Sigmoid colon (tissue), 7 donors: Measurements from ENCODE around the gene SMYD3. TPM values are rescaled to one million over a fixed set of nuclear protein-coding genes. Genes with fewer than 3 reads are reported as not detected.

Source experiments
- DNase-seq: peaks from one replicate; pipeline ENCODE4 v3.0.0-alpha.2; 2019
- H3K27ac ChIP-seq, 4 donors: fragments of 200-600 bp; sonication (generic); one replicate each; pipeline ENCODE4 v1.5.1; 2016 to 2019; ENCODE audit warnings: mild to moderate bottlenecking in 1 of 4
- H3K27me3 ChIP-seq, 3 donors: fragments of 200-600 bp; sonication (generic); one replicate each; pipeline ENCODE4 v1.5.1; 2019; ENCODE audit warnings: mild to moderate bottlenecking in 1 of 3
- H3K36me3 ChIP-seq, 4 donors: fragments of 200-600 bp; sonication (generic); one replicate each; pipeline ENCODE4 v1.5.1; 2016 to 2019
- H3K4me1 ChIP-seq, 4 donors: fragments of 200-600 bp; sonication (generic); one replicate each; pipeline ENCODE4 v1.5.1; 2017 to 2019
- H3K4me3 ChIP-seq, 4 donors: fragments of 200-600 bp; sonication (generic); one replicate each; pipeline ENCODE4 v1.5.1; 2017 to 2019; ENCODE audit warnings: mild to moderate bottlenecking in 2 of 4, moderate library complexity in 1 of 4
- H3K9me3 ChIP-seq, 4 donors: fragments of 200-600 bp in 3 of 4; sonication (generic) in 3 of 4; one replicate each; pipeline versions ENCODE4 v1.5.1 to v1.6.1; 2013 to 2019
- EP300 ChIP-seq, 4 donors: sonication (generic); formaldehyde crosslinking; IDR thresholded peaks; one replicate each; pipeline ENCODE4 v1.6.1; 2017; ENCODE audit warnings: antibody characterized with exemption in 4 of 4
- POLR2A ChIP-seq, 2 donors: fragments of 450-650 bp; IDR thresholded peaks; one replicate each; pipeline ENCODE4 v1.6.1; 2016; ENCODE audit warnings: antibody characterized with exemption in 2 of 2, mild to moderate bottlenecking in 2 of 2, moderate library complexity in 2 of 2
- POLR2AphosphoS5 ChIP-seq, 4 donors: sonication (generic); formaldehyde crosslinking; IDR thresholded peaks; one replicate each; pipeline ENCODE4 v1.6.1; 2017; ENCODE audit warnings: antibody characterized with exemption in 4 of 4
- WGBS, 2 donors: extraction: QIAGEN DNeasy Blood & Tissue Kit; methylation state at CpG; one replicate each; pipeline ENCODE4 v1.1.7; 2013; 5-methylcytosine and 5-hydroxymethylcytosine counted together
- intact Hi-C: fragments of 100-400 bp; cut with DNase I; formaldehyde crosslinking; loops from one replicate; pipeline ENCODE4 v1.15.1; 2023
- polyA plus RNA-seq, 3 donors: library from polyadenylated mRNA; stranded (reverse); fragments of 200-250 nt; gene quantifications; one replicate each; pipeline ENCODE4 v1.2.3, GENCODE V29; 2013
- total RNA-seq, 4 donors: library from RNA; depleted of rRNA; stranded (reverse); fragments of >200 nt; gene quantifications; one replicate each; pipeline ENCODE4 v1.1.0, GENCODE V29; 2016
- TF ChIP-seq, protein P1 (sequence below), 4 experiments: fragments of 450-650 bp in 3 of 4; fragments of 200-600 bp in 1 of 4; IDR thresholded peaks; one replicate each; pipeline ENCODE4 v1.5.1; 2016 to 2019; ENCODE audit warnings: antibody characterized with exemption in 4 of 4, mild to moderate bottlenecking in 3 of 4, moderate library complexity in 2 of 4
- donor health status: healthy with polysubstance abuse.
- donor health status: Bipolar disorder and iron deficiency.
- donor health status: healthy.

The SMYD3 gene
- total and polyA plus RNA-seq, 7 donors = 8.7 to 23.8 (median 17.1) TPM

DNA sequence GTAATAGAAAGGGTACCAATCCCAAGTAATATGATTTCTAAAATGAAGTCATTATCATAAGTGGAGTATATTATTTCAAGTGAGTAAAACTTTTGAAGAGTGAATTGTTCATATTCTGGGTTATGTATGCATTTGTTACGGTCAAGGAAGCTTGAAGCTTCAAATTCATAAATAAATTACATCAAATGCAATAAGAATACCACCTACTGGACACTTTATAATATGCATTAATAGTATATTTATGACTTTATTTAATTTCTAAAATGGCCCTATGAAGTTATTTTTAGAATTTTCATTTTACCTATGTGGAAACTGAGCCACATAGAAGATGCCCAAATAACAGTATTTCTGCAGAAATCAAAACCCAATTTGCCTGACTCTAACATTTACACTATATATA, 260.6 kb downstream of the SMYD3 start:
- H3K36me3 ChIP-seq = no peaks in the 10 kb centered on the region
- no peak overlapping the region for H3K27ac ChIP-seq
- TF ChIP-seq, protein P1, sequence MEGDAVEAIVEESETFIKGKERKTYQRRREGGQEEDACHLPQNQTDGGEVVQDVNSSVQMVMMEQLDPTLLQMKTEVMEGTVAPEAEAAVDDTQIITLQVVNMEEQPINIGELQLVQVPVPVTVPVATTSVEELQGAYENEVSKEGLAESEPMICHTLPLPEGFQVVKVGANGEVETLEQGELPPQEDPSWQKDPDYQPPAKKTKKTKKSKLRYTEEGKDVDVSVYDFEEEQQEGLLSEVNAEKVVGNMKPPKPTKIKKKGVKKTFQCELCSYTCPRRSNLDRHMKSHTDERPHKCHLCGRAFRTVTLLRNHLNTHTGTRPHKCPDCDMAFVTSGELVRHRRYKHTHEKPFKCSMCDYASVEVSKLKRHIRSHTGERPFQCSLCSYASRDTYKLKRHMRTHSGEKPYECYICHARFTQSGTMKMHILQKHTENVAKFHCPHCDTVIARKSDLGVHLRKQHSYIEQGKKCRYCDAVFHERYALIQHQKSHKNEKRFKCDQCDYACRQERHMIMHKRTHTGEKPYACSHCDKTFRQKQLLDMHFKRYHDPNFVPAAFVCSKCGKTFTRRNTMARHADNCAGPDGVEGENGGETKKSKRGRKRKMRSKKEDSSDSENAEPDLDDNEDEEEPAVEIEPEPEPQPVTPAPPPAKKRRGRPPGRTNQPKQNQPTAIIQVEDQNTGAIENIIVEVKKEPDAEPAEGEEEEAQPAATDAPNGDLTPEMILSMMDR (IDR thresholded peaks at IDR 0.05) = no peak
- TF ChIP-seq POLR2AphosphoS5 (IDR thresholded peaks at IDR 0.05) (no peak), EP300 (IDR thresholded peaks at IDR 0.05) (no peak), POLR2A (IDR thresholded peaks at IDR 0.05) (no peak)
- intact Hi-C loops = no loop called here
- no peaks in the 10 kb centered on the region for H3K4me1 ChIP-seq
- H3K9me3 ChIP-seq = no peaks in the 10 kb centered on the region
- no peak overlapping the region for H3K4me3 ChIP-seq
- DNase-seq = no peak
- WGBS, 2 donors = 96 to 100% methylated on average over 1 of the region's 1 CpG
- H3K27me3 ChIP-seq = no peaks in the 10 kb centered on the region

GRCh38 chr1:246245541-246245940, 261.5 kb downstream of the SMYD3 start:
- no peak for DNase-seq
- H3K27ac ChIP-seq = no peak overlapping the region
- no peaks in the 10 kb centered on the region for H3K27me3 ChIP-seq
- H3K4me3 ChIP-seq = no peak overlapping the region
- no peaks in the 10 kb centered on the region for H3K4me1 ChIP-seq
- H3K9me3 ChIP-seq = no peaks in the 10 kb centered on the region
- TF ChIP-seq, protein P1 (IDR thresholded peaks at IDR 0.05) = no peak
- TF ChIP-seq POLR2A (IDR thresholded peaks at IDR 0.05) = no peak
- no peak for TF ChIP-seq EP300 (IDR thresholded peaks at IDR 0.05)
- no peak for TF ChIP-seq POLR2AphosphoS5 (IDR thresholded peaks at IDR 0.05)
- intact Hi-C loops = no loop called here
- WGBS, 2 donors = 95 to 96% methylated on average over 1 of the region's 1 CpG
- H3K36me3 ChIP-seq = no peaks in the 10 kb centered on the region

DNA sequence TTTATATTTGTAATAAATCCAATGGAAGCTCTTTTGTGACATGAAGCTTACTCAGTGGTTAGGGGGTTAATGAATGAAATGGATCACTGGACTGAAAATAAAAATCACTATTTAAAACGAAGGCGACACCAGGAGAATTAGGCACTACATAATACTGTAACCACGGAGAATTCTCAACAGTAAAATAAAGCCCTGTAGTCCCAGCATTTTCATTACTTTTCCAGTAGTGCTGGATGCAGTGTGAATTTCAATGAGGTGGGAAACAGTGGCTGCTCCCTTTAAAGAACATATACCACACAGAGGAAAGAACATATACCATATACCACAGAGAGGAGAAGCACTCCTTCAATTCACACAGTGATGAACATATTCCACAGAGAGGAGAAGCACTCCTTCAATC, 275.0 kb downstream of the SMYD3 start:
- DNase-seq = no peak
- no peaks in the 10 kb centered on the region for H3K36me3 ChIP-seq
- H3K9me3 ChIP-seq = no peaks in the 10 kb centered on the region
- WGBS, 2 donors = 87 to 92% methylated on average over 3 of the region's 3 CpGs
- no peaks in the 10 kb centered on the region for H3K4me1 ChIP-seq
- intact Hi-C loops = no loop called here
- H3K4me3 ChIP-seq = no peak overlapping the region
- H3K27me3 ChIP-seq = no peaks in the 10 kb centered on the region
- H3K27ac ChIP-seq = no peak overlapping the region
- TF ChIP-seq, protein P1 (IDR thresholded peaks at IDR 0.05) = no peak
- TF ChIP-seq POLR2A (IDR thresholded peaks at IDR 0.05) = no peak
- TF ChIP-seq EP300 (IDR thresholded peaks at IDR 0.05) = no peak
- no peak for TF ChIP-seq POLR2AphosphoS5 (IDR thresholded peaks at IDR 0.05)

- intact Hi-C loops = no loop called here
- H3K36me3 ChIP-seq = no peaks in the 10 kb centered on the region
- no peaks in the 10 kb centered on the region for H3K27me3 ChIP-seq
- H3K4me3 ChIP-seq = no peak overlapping the region
- no peaks in the 10 kb centered on the region for H3K9me3 ChIP-seq
- no peak for DNase-seq
- TF ChIP-seq EP300 (IDR thresholded peaks at IDR 0.05) = no peak
- TF ChIP-seq, protein P1 (IDR thresholded peaks at IDR 0.05) = no peak
- no peak for TF ChIP-seq POLR2AphosphoS5 (IDR thresholded peaks at IDR 0.05)
- TF ChIP-seq POLR2A (IDR thresholded peaks at IDR 0.05) = no peak
- no peak overlapping the region for H3K27ac ChIP-seq
- H3K4me1 ChIP-seq = no peaks in the 10 kb centered on the region
- WGBS, 2 donors = 54 to 70% methylated on average over 2 of the region's 2 CpGs
These were observed 281.0 kb downstream of the SMYD3 start for GRCh38 chr1:246226041-246226440.
